H1 (cell line): ENCODE results near the gene GPSM3. TPM values are rescaled to one million over a fixed set of nuclear protein-coding genes. Genes with fewer than 3 reads are reported as not detected.
A peak's percentile ranks its signal among the peaks of the same experiment; 100 is the strongest.

Source experiments
- CTCF ChIA-PET: fragments of 300-600 bp; sonication (Branson Sonifier 250); formaldehyde crosslinking; loops from one replicate; lab custom pipeline; 2021; ENCODE audit not compliant: partially characterized antibody; lab: Charles Lee
- POLR2A ChIA-PET: fragments of 300-600 bp; sonication (Branson Sonifier 250); formaldehyde crosslinking; loops from one replicate; lab custom pipeline; 2021; ENCODE audit warnings: inconsistent platforms; ENCODE audit not compliant: partially characterized antibody; lab: Charles Lee
- DNase-seq, 2 experiments: peaks; one replicate each; pipeline versions ENCODE4 v3.0.0 to v3.0.0-alpha.2; 2010 to 2022; ENCODE audit warnings: low spot score in 2 of 2, low read depth in 1 of 2, mixed read lengths in 1 of 2
- FAIRE-seq: peaks from 2 replicates; lab custom pipeline; 2011; peaks lifted over from hg19 to GRCh38; lab: Jason Lieb, UNC
- H2AFZ ChIP-seq: 2 replicates; pipeline ENCODE4 v1.8.1; 2012; ENCODE audit warnings: low read length, inconsistent platforms
- H2AK5ac ChIP-seq: 2 replicates; pipeline ENCODE4 v1.6.1; 2013; ENCODE audit warnings: low read depth, low read length
- H2BK120ac ChIP-seq: replicated peaks from 2 replicates; pipeline ENCODE3; 2013; ENCODE audit warnings: low read depth, low read length, inconsistent platforms
- H2BK12ac ChIP-seq: 2 replicates; pipeline ENCODE4 v1.6.1; 2013; ENCODE audit warnings: low read depth, low read length
- H2BK15ac ChIP-seq: 2 replicates; pipeline ENCODE4 v1.6.1; 2013; ENCODE audit warnings: low read length
- H2BK20ac ChIP-seq: 2 replicates; pipeline ENCODE4 v1.6.1; 2013; ENCODE audit warnings: low read length
- H2BK5ac ChIP-seq: 2 replicates; pipeline ENCODE4 v1.6.1; 2013; ENCODE audit warnings: low read depth, low read length
- H3K14ac ChIP-seq: 2 replicates; pipeline ENCODE4 v1.6.1; 2013; ENCODE audit warnings: inconsistent platforms; ENCODE audit not compliant: insufficient read length
- H3K18ac ChIP-seq: 2 replicates; pipeline ENCODE4 v1.6.1; 2013; ENCODE audit warnings: low read length; ENCODE audit errors: extremely low read depth
- H3K23ac ChIP-seq: 2 replicates; pipeline ENCODE4 v1.6.1; 2013; ENCODE audit warnings: inconsistent platforms; ENCODE audit not compliant: insufficient read length
- H3K23me2 ChIP-seq: 2 replicates; pipeline ENCODE4 v1.6.1; 2013; ENCODE audit warnings: low read depth, low read length
- H3K27ac ChIP-seq: 2 replicates; pipeline ENCODE4 v1.6.1; 2011; ENCODE audit warnings: low read depth, low read length, inconsistent platforms
- H3K27me3 ChIP-seq, 4 experiments: replicated peaks in 1 of 4; 1 replicate in 1 of 4; 2 replicates in 3 of 4; pipeline versions ENCODE4 v1.6.1 to v1.8.1; 2011 to 2013; ENCODE audit warnings: low read length in 3 of 4, mild to moderate bottlenecking in 3 of 4, inconsistent platforms in 2 of 4, mixed read lengths in 2 of 4, moderate library complexity in 1 of 4; ENCODE audit not compliant: control insufficient read depth in 3 of 4, insufficient read depth in 3 of 4; ENCODE audit errors: extremely low read depth in 1 of 4
- H3K36me3 ChIP-seq, 4 experiments: 2 replicates each; pipeline versions ENCODE4 v1.6.1 to v1.8.1; 2011 to 2013; ENCODE audit warnings: mild to moderate bottlenecking in 4 of 4, low read length in 3 of 4, moderate library complexity in 2 of 4, control low read depth in 1 of 4, inconsistent platforms in 1 of 4; ENCODE audit not compliant: insufficient read depth in 4 of 4, control insufficient read depth in 2 of 4
- H3K4ac ChIP-seq: replicated peaks from 2 replicates; pipeline ENCODE3; 2013; ENCODE audit warnings: low read length, low read depth, mixed read lengths, inconsistent platforms; ENCODE audit not compliant: insufficient read length
- H3K4me1 ChIP-seq, 4 experiments: replicated peaks in 1 of 4; 1 replicate in 1 of 4; 2 replicates in 3 of 4; pipeline versions ENCODE4 v1.6.1 to v1.8.1; 2011 to 2013; ENCODE audit warnings: low read length in 3 of 4, inconsistent platforms in 2 of 4, mixed read lengths in 1 of 4; ENCODE audit not compliant: insufficient read depth in 4 of 4, control insufficient read depth in 3 of 4
- H3K4me2 ChIP-seq, 2 experiments: 2 replicates each; pipeline versions ENCODE4 v1.6.1 to v1.8.1; 2011 to 2013; ENCODE audit warnings: low read depth in 2 of 2, low read length in 2 of 2, control low read depth in 1 of 2, inconsistent platforms in 1 of 2, mild to moderate bottlenecking in 1 of 2; ENCODE audit not compliant: insufficient read depth in 1 of 2
- H3K4me3 ChIP-seq, 4 experiments: fragments of 200-600, 300-600 bp in 1 of 4; sonication (generic), shearing (Covaris generic), sonication (Bioruptor Twin) in 1 of 4; 2 replicates each; pipeline versions ENCODE4 v1.5.1 to v1.8.1; 2011 to 2016; ENCODE audit warnings: low read length in 4 of 4, low read depth in 3 of 4, control low read depth in 2 of 4, inconsistent platforms in 2 of 4, mild to moderate bottlenecking in 2 of 4, mixed read lengths in 1 of 4, moderate library complexity in 1 of 4; ENCODE audit not compliant: insufficient read depth in 2 of 4; ENCODE audit errors: extremely low read depth in 1 of 4
- H3K56ac ChIP-seq: replicated peaks from 2 replicates; pipeline ENCODE3; 2013; ENCODE audit warnings: low read depth, mild to moderate bottlenecking, mixed read lengths, low read length, inconsistent platforms; ENCODE audit not compliant: insufficient read length
- H3K79me1 ChIP-seq: 2 replicates; pipeline ENCODE4 v1.6.1; 2013; ENCODE audit warnings: low read depth, low read length, control low read depth
- H3K79me2 ChIP-seq, 2 experiments: 2 replicates each; pipeline versions ENCODE4 v1.6.1 to v1.8.1; 2012 to 2013; ENCODE audit warnings: low read length in 2 of 2, mild to moderate bottlenecking in 2 of 2, inconsistent platforms in 1 of 2; ENCODE audit not compliant: insufficient read depth in 2 of 2, control insufficient read depth in 1 of 2
- H3K9ac ChIP-seq, 4 experiments: replicated peaks in 1 of 4; 1 replicate in 1 of 4; 2 replicates in 3 of 4; pipeline versions ENCODE4 v1.6.1 to v1.8.1; 2011 to 2013; ENCODE audit warnings: low read depth in 3 of 4, low read length in 3 of 4, control low read depth in 2 of 4, mild to moderate bottlenecking in 2 of 4, moderate library complexity in 2 of 4, inconsistent platforms in 1 of 4; ENCODE audit errors: extremely low read depth in 1 of 4
- H3K9me3 ChIP-seq, 2 experiments: 2 replicates each; pipeline versions ENCODE4 v1.6.1 to v1.8.1; 2012 to 2013; ENCODE audit warnings: mild to moderate bottlenecking in 2 of 2, moderate library complexity in 2 of 2, control low read depth in 1 of 2, inconsistent platforms in 1 of 2, low read depth in 1 of 2, low read length in 1 of 2, mixed read lengths in 1 of 2; ENCODE audit not compliant: insufficient read depth in 2 of 2
- H4K20me1 ChIP-seq, 2 experiments: replicated peaks in 1 of 2; 2 replicates each; pipeline versions ENCODE3 to v1.8.1; 2011 to 2013; ENCODE audit warnings: inconsistent platforms in 2 of 2, low read length in 2 of 2, mild to moderate bottlenecking in 1 of 2; ENCODE audit not compliant: insufficient read depth in 2 of 2, control insufficient read depth in 1 of 2
- H4K5ac ChIP-seq: 2 replicates; pipeline ENCODE4 v1.6.1; 2013; ENCODE audit warnings: low read length, low read depth, mixed read lengths, inconsistent platforms; ENCODE audit not compliant: insufficient read length
- H4K8ac ChIP-seq: 2 replicates; pipeline ENCODE4 v1.8.0; 2013; ENCODE audit warnings: mild to moderate bottlenecking, moderate library complexity, low read length, inconsistent platforms; ENCODE audit not compliant: insufficient read depth; ENCODE audit errors: extremely low read depth
- H4K91ac ChIP-seq: replicated peaks from 2 replicates; pipeline ENCODE3; 2013; ENCODE audit warnings: low read length, mixed read lengths, inconsistent platforms; ENCODE audit not compliant: insufficient read length
- CREB1 ChIP-seq: IDR thresholded peaks from 2 replicates; pipeline ENCODE4 v1.6.1; 2012; ENCODE audit warnings: inconsistent platforms
- E2F6 ChIP-seq: IDR thresholded peaks from 2 replicates; pipeline ENCODE4 v1.6.1; 2012; ENCODE audit warnings: inconsistent platforms
- JUN ChIP-seq: IDR thresholded peaks from 2 replicates; pipeline ENCODE4 v1.6.1; 2011; ENCODE audit warnings: low read depth, mild to moderate bottlenecking, improper control_type of control experiment, low read length
- POLR2AphosphoS5 ChIP-seq: IDR thresholded peaks from 2 replicates; pipeline ENCODE4 v1.6.1; 2011; ENCODE audit warnings: low read depth, low read length
- POU5F1 ChIP-seq: IDR thresholded peaks from 2 replicates; pipeline ENCODE4 v1.6.1; 2011; ENCODE audit warnings: low read depth, mild to moderate bottlenecking, low read length, moderate library complexity
- SAP30 ChIP-seq: fragments of 300-600 bp; sonication (generic); IDR thresholded peaks from 2 replicates; pipeline ENCODE4 v1.7.1; 2012; ENCODE audit warnings: low read length, moderate library complexity, mild to moderate bottlenecking, inconsistent platforms; ENCODE audit not compliant: insufficient read depth, insufficient replicate concordance
- SIN3A ChIP-seq, 2 experiments: IDR thresholded peaks in 1 of 2; conservative IDR thresholded peaks in 1 of 2; 2 replicates each; pipeline ENCODE4 v1.6.1; 2011 to 2012; ENCODE audit warnings: low read length in 2 of 2, improper control_type of control experiment in 1 of 2, low read depth in 1 of 2, mild to moderate bottlenecking in 1 of 2
- TEAD4 ChIP-seq: IDR thresholded peaks from 2 replicates; pipeline ENCODE4 v1.6.1; 2012; ENCODE audit warnings: low read depth, low read length, inconsistent platforms, mixed read lengths
- USF2 ChIP-seq: IDR thresholded peaks from 2 replicates; pipeline ENCODE4 v1.6.1; 2011; ENCODE audit warnings: low read length, improper control_type of control experiment
- YY1 ChIP-seq: IDR thresholded peaks from 2 replicates; pipeline ENCODE4 v1.6.1; 2011; ENCODE audit warnings: low read depth, mild to moderate bottlenecking, low read length
- WGBS, 2 experiments: shearing (Covaris generic) in 1 of 2; methylation state at CpG; one replicate each; pipeline versions ENCODE4 v1.1.6 to v1.1.7; 2013 to 2015; ENCODE audit warnings: low lambda C conversion rate in 2 of 2, mixed read lengths in 2 of 2, inconsistent platforms in 1 of 2, low coverage in 1 of 2, missing lambda C conversion rate in 1 of 2; ENCODE audit not compliant: insufficient replicate concordance in 2 of 2, insufficient coverage in 1 of 2, insufficient read length in 1 of 2; ENCODE audit errors: extremely low coverage in 1 of 2, missing lambda C conversion rate in 1 of 2; 5-methylcytosine and 5-hydroxymethylcytosine counted together
- polyA plus RNA-seq, 7 experiments: library from polyadenylated mRNA; depleted of rRNA in 3 of 7; stranded (reverse) in 5 of 7; unstranded in 2 of 7; fragments of >200 nt in 5 of 7; fragments of 200-250 nt in 2 of 7; gene quantifications; 1 replicate in 5 of 7; 2 replicates in 1 of 7; 4 replicates in 1 of 7; pipeline versions ENCODE4 v1.2.1 to v1.2.3, GENCODE V29; 2011 to 2013; ENCODE audit warnings: missing spikeins in 2 of 7, mixed read lengths in 2 of 7
- total RNA-seq: library from RNA; stranded (reverse); fragmentation: NEBNext Ultra II Directional; extraction: Animal tissue kit (Norgen Biotek cat#: 25700); gene quantifications from 2 replicates; pipeline ENCODE4 v1.2.1, GENCODE V29; 2021

The GPSM3 gene
- total and polyA plus RNA-seq, 2 of the 8 experiments (the other 6 are each of a cell fraction or from before 2014, with no cell fraction given), result 6.6 to 9.8 TPM

- Histone ChIP-seq H2BK5ac (no peak overlapping the region), H2BK12ac (no peak overlapping the region), H3K36me3 (no peaks in the 10 kb centered on the region), H3K9me3 (no peaks in the 10 kb centered on the region), H4K20me1 (no peaks in the 10 kb centered on the region), H3K4ac (no peak overlapping the region), H3K23ac (no peak overlapping the region), H3K18ac (peak overlapping the region; percentile 32; the same call in 1 of the 2 replicates), H3K79me1 (no peaks in the 10 kb centered on the region), H3K9ac (peak overlapping the region in 1 of 4 experiments; percentile 26; a peak in 2 of 7 replicates), H3K14ac (no peak overlapping the region), H3K27ac (no peak overlapping the region), H3K79me2 (no peaks in the 10 kb centered on the region), H4K5ac (no peak overlapping the region), H3K56ac (no peak overlapping the region), H3K23me2 (peaks cover 18% of the 10 kb centered on the region), H3K4me3 (peak overlapping the region; percentile 51 to 76 (median 70)), H3K4me1 (peaks cover 10 to 33% (median 16%) of the 10 kb centered on the region in 4 experiments), H2BK15ac (no peak overlapping the region), H2AFZ (peak overlapping the region; percentile 67; the same call in 1 of the 2 replicates), H2BK20ac (no peak overlapping the region), H2AK5ac (no peak overlapping the region), H4K91ac (no peak overlapping the region), H3K27me3 (peaks cover 4 to 41% (median 37%) of the 10 kb centered on the region in 4 experiments), H4K8ac (peak overlapping the region; percentile 85; the same call in 1 of the 2 replicates), H2BK120ac (no peak overlapping the region), H3K4me2 (peak overlapping the region; percentile 94 to 100)
- POLR2A ChIA-PET, result interaction anchor here (0.8 to 9.2 kb wide), 11 partner anchors 10 to 822 kb away, joined by 3 to 70 read pairs (median 4); partner anchors contain the start of genes AGPAT1, ATF6B, FKBPL and PBX2
- DNase-seq (peak; percentile 72 to 90), FAIRE-seq (no peak)
- CTCF ChIA-PET, result interaction anchor here (0.7 to 4.7 kb wide), 17 partner anchors 10 to 265 kb away, joined by 3 to 23 read pairs (median 5); partner anchors contain the start of genes ATF6B, GPSM3 and PBX2
- WGBS, 2 experiments, result 5% methylated on average over 39 of the region's 39 CpGs; no CpG with 5 or more reads in 1 of the 2 experiments
- TF ChIP-seq USF2, result no peak
- no peak for TF ChIP-seq CREB1
- no peak for TF ChIP-seq E2F6
- TF ChIP-seq YY1, result no peak
- TF ChIP-seq JUN, result no peak
- TF ChIP-seq SIN3A (conservative IDR thresholded peaks at IDR 0.05 in 1 of 2, IDR thresholded peaks at IDR 0.05 in 1 of 2; ENCODE audit: low read depth in 1 of 2, low read length in 2 of 2), result no peak
- no peak for TF ChIP-seq TEAD4
- no peak for TF ChIP-seq POU5F1
- no peak for TF ChIP-seq POLR2AphosphoS5
- no peak for TF ChIP-seq SAP30
These were observed 44.0 kb downstream of the GPSM3 start for GRCh38 chr6:32148289-32149091.
